Liver (tissue), 9 donors: ENCODE measurements around the gene KDM2B. TPM values are rescaled to one million over a fixed set of nuclear protein-coding genes. Genes with fewer than 3 reads are reported as not detected.

Experiments used
- DNase-seq: peaks from one replicate; pipeline ENCODE4 v3.0.0-alpha.2; 2017; ENCODE audit warnings: low spot score
- H3K27ac ChIP-seq, 2 donors: one replicate each; pipeline ENCODE4 v1.7.0; 2013; ENCODE audit warnings: inconsistent platforms in 2 of 2, low read length in 2 of 2, control low read depth in 1 of 2, low read depth in 1 of 2, mild to moderate bottlenecking in 1 of 2
- H3K27me3 ChIP-seq, 4 donors: one replicate each; pipeline versions ENCODE4 v1.6.1 to v1.7.0; 2013; ENCODE audit warnings: low read length in 3 of 4, inconsistent platforms in 1 of 4, mild to moderate bottlenecking in 1 of 4, moderate library complexity in 1 of 4; ENCODE audit not compliant: control insufficient read depth in 4 of 4, insufficient read depth in 4 of 4
- H3K36me3 ChIP-seq, 4 donors: one replicate each; pipeline versions ENCODE4 v1.6.1 to v1.7.0; 2013; ENCODE audit warnings: low read length in 3 of 4, mild to moderate bottlenecking in 3 of 4, low read depth in 1 of 4, moderate library complexity in 1 of 4; ENCODE audit not compliant: control insufficient read depth in 4 of 4, insufficient read depth in 3 of 4
- H3K4me1 ChIP-seq, 4 donors: one replicate each; pipeline versions ENCODE4 v1.6.1 to v1.7.0; 2013; ENCODE audit warnings: low read length in 3 of 4, mild to moderate bottlenecking in 3 of 4, moderate library complexity in 1 of 4; ENCODE audit not compliant: control insufficient read depth in 4 of 4, insufficient read depth in 4 of 4
- H3K4me3 ChIP-seq, 3 donors: one replicate each; pipeline versions ENCODE4 v1.6.1 to v1.7.0; 2013; ENCODE audit warnings: low read length in 3 of 3, control low read depth in 1 of 3, low read depth in 1 of 3, mild to moderate bottlenecking in 1 of 3
- H3K9ac ChIP-seq, 2 donors: one replicate each; pipeline ENCODE4 v1.7.0; 2013; ENCODE audit warnings: low read length in 2 of 2, mild to moderate bottlenecking in 2 of 2, moderate library complexity in 2 of 2, control low read depth in 1 of 2, low read depth in 1 of 2
- H3K9me3 ChIP-seq, 4 donors: one replicate each; pipeline versions ENCODE4 v1.6.1 to v1.7.0; 2013; ENCODE audit warnings: low read length in 3 of 4; ENCODE audit not compliant: control insufficient read depth in 4 of 4
- CTCF ChIP-seq: fragments of 150-350 bp; IDR thresholded peaks from 2 replicates; pipeline ENCODE4 v1.5.1; 2017; ENCODE audit warnings: improper control_type of control experiment, low read depth, low read length; ENCODE audit not compliant: missing input control
- EGR1 ChIP-seq, 2 donors: IDR thresholded peaks; 2 replicates each; pipeline ENCODE4 v1.6.1; 2016 to 2018; ENCODE audit warnings: antibody characterized with exemption in 2 of 2, low read depth in 2 of 2
- FOXA1 ChIP-seq: IDR thresholded peaks from 2 replicates; pipeline ENCODE4 v1.6.1; 2016; ENCODE audit warnings: antibody characterized with exemption
- GABPA ChIP-seq, 2 donors: IDR thresholded peaks in 1 of 2; conservative IDR thresholded peaks in 1 of 2; 2 replicates each; pipeline ENCODE4 v1.6.1; 2016; ENCODE audit warnings: antibody characterized with exemption in 2 of 2, mild to moderate bottlenecking in 1 of 2, moderate library complexity in 1 of 2
- HNF4A ChIP-seq, 2 donors: conservative IDR thresholded peaks; 2 replicates each; pipeline ENCODE4 v1.6.1; 2016; ENCODE audit warnings: antibody characterized with exemption in 2 of 2, mild to moderate bottlenecking in 2 of 2
- HNF4G ChIP-seq: IDR thresholded peaks from 2 replicates; pipeline ENCODE4 v1.6.1; 2016; ENCODE audit warnings: antibody characterized with exemption
- JUND ChIP-seq, 2 donors: IDR thresholded peaks; 2 replicates each; pipeline ENCODE4 v1.6.1; 2016; ENCODE audit warnings: antibody characterized with exemption in 2 of 2
- NR2F2 ChIP-seq: IDR thresholded peaks from 2 replicates; pipeline ENCODE4 v1.6.1; 2016; ENCODE audit warnings: antibody characterized with exemption
- RAD21 ChIP-seq, 2 donors: IDR thresholded peaks; 2 replicates each; pipeline ENCODE4 v1.6.1; 2016; ENCODE audit warnings: antibody characterized with exemption in 2 of 2, mild to moderate bottlenecking in 2 of 2
- RXRA ChIP-seq, 2 donors: IDR thresholded peaks; 2 replicates each; pipeline ENCODE4 v1.6.1; 2017 to 2018; ENCODE audit warnings: antibody characterized with exemption in 2 of 2, mild to moderate bottlenecking in 1 of 2
- SP1 ChIP-seq: IDR thresholded peaks from 2 replicates; pipeline ENCODE4 v1.6.1; 2018; ENCODE audit warnings: antibody characterized with exemption, mild to moderate bottlenecking
- TAF1 ChIP-seq: conservative IDR thresholded peaks from 2 replicates; pipeline ENCODE4 v1.6.1; 2016; ENCODE audit warnings: antibody characterized with exemption, mild to moderate bottlenecking
- YY1 ChIP-seq: IDR thresholded peaks from 2 replicates; pipeline ENCODE4 v1.6.1; 2016; ENCODE audit warnings: antibody characterized with exemption, mild to moderate bottlenecking
- whole genome bisulfite sequencing: extraction: QIAGEN DNeasy Blood & Tissue Kit; methylation state at CpG from one replicate; pipeline ENCODE4 v1.1.7; 2013; 5-methylcytosine and 5-hydroxymethylcytosine counted together
- polyA plus RNA-seq, 2 donors: library from polyadenylated mRNA; stranded (reverse) in 1 of 2; unstranded in 1 of 2; fragments of 200-250 nt in 1 of 2; fragments of >200 nt in 1 of 2; fragmentation: Nextera tagmentation in 1 of 2; extraction: Ambion mirVana in 1 of 2; gene quantifications; one replicate each; pipeline versions ENCODE4 v1.2.1 to v1.2.3, GENCODE V29; 2013 to 2015
- total RNA-seq, 2 donors: library from RNA; depleted of rRNA; stranded (reverse); fragments of >200 nt; gene quantifications; one replicate each; pipeline ENCODE4 v1.2.3, GENCODE V29; 2014
- TF ChIP-seq, protein P1 (sequence below): IDR thresholded peaks from 2 replicates; pipeline ENCODE4 v1.6.1; 2016; ENCODE audit warnings: antibody characterized with exemption
- TF ChIP-seq, protein P2 (sequence below): IDR thresholded peaks from 2 replicates; pipeline ENCODE4 v1.6.1; 2016; ENCODE audit warnings: antibody characterized with exemption
- TF ChIP-seq, protein P3 (sequence below): IDR thresholded peaks from 2 replicates; pipeline ENCODE4 v1.6.1; 2016; ENCODE audit warnings: antibody characterized with exemption, mild to moderate bottlenecking
- donor health status: healthy.
- donor health status: healthy.
- donor health status: healthy.
- donor health status: healthy.
- donor health status: healthy.

KDM2B gene
- total and polyA plus RNA-seq, 4 donors, result 7.0 to 34.2 (median 10.6) TPM

DNA sequence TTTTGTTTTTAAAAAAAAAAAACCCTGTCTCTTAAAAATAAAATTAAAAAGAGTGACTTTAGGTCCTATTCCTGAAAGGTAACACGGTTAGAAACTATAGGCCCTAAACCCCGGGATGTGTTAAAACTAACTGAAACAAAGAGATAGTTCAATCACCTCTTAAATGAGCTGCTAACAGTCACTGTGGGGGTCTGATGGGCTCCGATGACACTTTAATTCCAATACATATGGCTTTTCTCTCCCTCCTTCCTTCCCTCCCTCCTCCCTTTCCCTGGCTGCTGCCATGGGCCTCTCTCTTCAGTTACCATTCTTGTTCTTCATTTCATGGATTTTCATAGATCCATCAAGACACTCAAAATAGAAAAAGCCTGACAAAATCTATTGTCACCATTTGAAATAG, 104.3 kb downstream of the KDM2B start:
- TF ChIP-seq, protein P1, sequence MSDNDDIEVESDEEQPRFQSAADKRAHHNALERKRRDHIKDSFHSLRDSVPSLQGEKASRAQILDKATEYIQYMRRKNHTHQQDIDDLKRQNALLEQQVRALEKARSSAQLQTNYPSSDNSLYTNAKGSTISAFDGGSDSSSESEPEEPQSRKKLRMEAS, result no peak
- TF ChIP-seq YY1 (no peak), RAD21 (IDR thresholded peaks at IDR 0.05) (no peak), FOXA1 (no peak), NR2F2 (no peak), EGR1 (IDR thresholded peaks at IDR 0.05; ENCODE audit: low read depth in 2 of 2) (no peak)
- TF ChIP-seq, protein P2, sequence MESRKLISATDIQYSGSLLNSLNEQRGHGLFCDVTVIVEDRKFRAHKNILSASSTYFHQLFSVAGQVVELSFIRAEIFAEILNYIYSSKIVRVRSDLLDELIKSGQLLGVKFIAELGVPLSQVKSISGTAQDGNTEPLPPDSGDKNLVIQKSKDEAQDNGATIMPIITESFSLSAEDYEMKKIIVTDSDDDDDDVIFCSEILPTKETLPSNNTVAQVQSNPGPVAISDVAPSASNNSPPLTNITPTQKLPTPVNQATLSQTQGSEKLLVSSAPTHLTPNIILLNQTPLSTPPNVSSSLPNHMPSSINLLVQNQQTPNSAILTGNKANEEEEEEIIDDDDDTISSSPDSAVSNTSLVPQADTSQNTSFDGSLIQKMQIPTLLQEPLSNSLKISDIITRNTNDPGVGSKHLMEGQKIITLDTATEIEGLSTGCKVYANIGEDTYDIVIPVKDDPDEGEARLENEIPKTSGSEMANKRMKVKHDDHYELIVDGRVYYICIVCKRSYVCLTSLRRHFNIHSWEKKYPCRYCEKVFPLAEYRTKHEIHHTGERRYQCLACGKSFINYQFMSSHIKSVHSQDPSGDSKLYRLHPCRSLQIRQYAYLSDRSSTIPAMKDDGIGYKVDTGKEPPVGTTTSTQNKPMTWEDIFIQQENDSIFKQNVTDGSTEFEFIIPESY, result no peak
- Histone ChIP-seq H3K9ac (no peak overlapping the region), H3K27ac (no peak overlapping the region), H3K27me3 (no peaks in the 10 kb centered on the region), H3K36me3 (peaks cover 0 to 2% (median 0%) of the 10 kb centered on the region in 4 donors), H3K4me3 (no peak overlapping the region), H3K4me1 (peaks cover 3 to 13% (median 9%) of the 10 kb centered on the region in 4 donors), H3K9me3 (no peaks in the 10 kb centered on the region)
- DNase-seq, result no peak
- WGBS, result 94% methylated on average over 3 of the region's 3 CpGs

DNA sequence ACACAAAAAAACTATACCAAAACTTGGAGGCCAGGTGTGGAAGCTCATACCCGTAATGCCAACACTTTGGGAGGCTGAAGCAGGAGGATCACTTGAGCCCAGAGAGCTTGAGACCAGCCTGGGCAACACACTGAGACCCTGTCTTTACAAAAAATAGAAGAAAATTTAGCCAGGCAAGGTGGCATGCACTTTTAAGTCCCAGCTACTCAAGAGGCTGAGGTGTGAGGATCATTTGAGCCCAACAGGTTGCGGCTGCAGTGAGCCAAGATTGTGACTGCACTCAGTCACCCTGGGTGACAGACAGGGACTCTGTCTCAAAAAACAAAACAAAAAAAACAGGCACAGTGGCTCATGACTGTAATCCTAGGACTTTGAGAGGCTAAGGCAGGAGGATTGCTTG, 105.5 kb downstream of the KDM2B start:
- Histone ChIP-seq H3K27ac (no peak overlapping the region), H3K36me3 (peaks cover 0 to 2% (median 0%) of the 10 kb centered on the region in 4 donors), H3K9ac (no peak overlapping the region), H3K27me3 (no peaks in the 10 kb centered on the region), H3K9me3 (no peaks in the 10 kb centered on the region), H3K4me1 (peaks cover 3 to 13% (median 9%) of the 10 kb centered on the region in 4 donors), H3K4me3 (no peak overlapping the region)
- TF ChIP-seq SP1, result no peak
- TF ChIP-seq GABPA (IDR thresholded peaks at IDR 0.05 in 1 of 2, conservative IDR thresholded peaks at IDR 0.05 in 1 of 2), result no peak
- TF ChIP-seq, protein P3, sequence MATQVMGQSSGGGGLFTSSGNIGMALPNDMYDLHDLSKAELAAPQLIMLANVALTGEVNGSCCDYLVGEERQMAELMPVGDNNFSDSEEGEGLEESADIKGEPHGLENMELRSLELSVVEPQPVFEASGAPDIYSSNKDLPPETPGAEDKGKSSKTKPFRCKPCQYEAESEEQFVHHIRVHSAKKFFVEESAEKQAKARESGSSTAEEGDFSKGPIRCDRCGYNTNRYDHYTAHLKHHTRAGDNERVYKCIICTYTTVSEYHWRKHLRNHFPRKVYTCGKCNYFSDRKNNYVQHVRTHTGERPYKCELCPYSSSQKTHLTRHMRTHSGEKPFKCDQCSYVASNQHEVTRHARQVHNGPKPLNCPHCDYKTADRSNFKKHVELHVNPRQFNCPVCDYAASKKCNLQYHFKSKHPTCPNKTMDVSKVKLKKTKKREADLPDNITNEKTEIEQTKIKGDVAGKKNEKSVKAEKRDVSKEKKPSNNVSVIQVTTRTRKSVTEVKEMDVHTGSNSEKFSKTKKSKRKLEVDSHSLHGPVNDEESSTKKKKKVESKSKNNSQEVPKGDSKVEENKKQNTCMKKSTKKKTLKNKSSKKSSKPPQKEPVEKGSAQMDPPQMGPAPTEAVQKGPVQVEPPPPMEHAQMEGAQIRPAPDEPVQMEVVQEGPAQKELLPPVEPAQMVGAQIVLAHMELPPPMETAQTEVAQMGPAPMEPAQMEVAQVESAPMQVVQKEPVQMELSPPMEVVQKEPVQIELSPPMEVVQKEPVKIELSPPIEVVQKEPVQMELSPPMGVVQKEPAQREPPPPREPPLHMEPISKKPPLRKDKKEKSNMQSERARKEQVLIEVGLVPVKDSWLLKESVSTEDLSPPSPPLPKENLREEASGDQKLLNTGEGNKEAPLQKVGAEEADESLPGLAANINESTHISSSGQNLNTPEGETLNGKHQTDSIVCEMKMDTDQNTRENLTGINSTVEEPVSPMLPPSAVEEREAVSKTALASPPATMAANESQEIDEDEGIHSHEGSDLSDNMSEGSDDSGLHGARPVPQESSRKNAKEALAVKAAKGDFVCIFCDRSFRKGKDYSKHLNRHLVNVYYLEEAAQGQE, result no peak
- no peak for TF ChIP-seq YY1
- TF ChIP-seq EGR1 (IDR thresholded peaks at IDR 0.05; ENCODE audit: low read depth in 2 of 2), result no peak
- TF ChIP-seq RXRA (IDR thresholded peaks at IDR 0.05), result no peak
- no peak for TF ChIP-seq HNF4G
- TF ChIP-seq TAF1, result no peak
- TF ChIP-seq NR2F2, result no peak
- TF ChIP-seq FOXA1, result no peak
- no peak for TF ChIP-seq HNF4A (conservative IDR thresholded peaks at IDR 0.05)
- TF ChIP-seq JUND (IDR thresholded peaks at IDR 0.05), result no peak
- TF ChIP-seq RAD21 (IDR thresholded peaks at IDR 0.05), result no peak
- TF ChIP-seq, protein P2, result no peak
- no peak for TF ChIP-seq CTCF
- DNase-seq, result no peak
- WGBS, result over 99% methylated on average over 2 of the region's 2 CpGs
